ENCODE results near the gene CACNB4. TPM values are rescaled to one million over a fixed set of nuclear protein-coding genes. Genes with fewer than 3 reads are reported as not detected.

Gene CACNB4
- total RNA-seq, 2 experiments from 2014 or later, result 0.28 to 0.30 TPM

DNA sequence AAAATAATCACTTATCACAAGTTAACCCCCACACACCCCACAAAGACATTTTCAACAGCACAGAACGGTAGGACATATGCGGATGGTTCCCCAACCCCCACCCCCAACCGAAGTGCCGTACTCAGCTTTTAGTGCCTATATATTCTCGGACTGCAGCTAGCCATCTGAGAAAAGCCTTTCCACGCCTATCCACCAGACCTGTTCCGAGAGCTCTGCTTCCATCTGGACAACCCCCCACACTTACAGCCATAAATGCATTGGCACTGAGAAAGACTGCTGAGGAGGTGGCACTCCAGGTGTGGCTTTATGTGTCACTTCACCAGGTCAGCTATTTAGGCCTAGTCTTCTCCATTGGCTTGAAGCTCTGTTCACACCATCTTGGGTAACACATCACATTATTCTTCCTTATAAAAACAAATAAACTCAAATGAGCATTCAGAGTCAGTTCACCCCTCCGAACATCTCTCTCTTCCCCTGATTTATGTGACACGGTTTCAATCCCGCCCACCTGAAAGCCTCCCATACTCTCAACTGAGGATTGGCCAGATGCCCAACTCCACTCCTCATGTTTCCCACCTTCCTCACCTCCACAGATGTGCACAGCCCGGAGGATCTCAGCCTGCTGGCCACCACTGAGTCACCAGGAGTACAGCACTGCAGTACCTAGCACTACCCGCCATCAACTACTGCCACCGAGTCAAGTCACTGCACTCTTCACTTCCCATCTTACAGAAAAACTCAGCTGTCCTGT, 127.4 kb downstream of the CACNB4 start:
- Mint-ChIP-seq H3K9me3 (no peaks in the 10 kb centered on the region), H3K36me3 (ENCODE audit: low read depth) (no peaks in the 10 kb centered on the region), H3K27ac (no peak overlapping the region), H3K4me1 (peaks cover 15% of the 10 kb centered on the region), H3K4me3 (no peak overlapping the region), H3K27me3 (peaks cover 3% of the 10 kb centered on the region)
- ChIA-PET POLR2A (no interaction called here), CTCF (interaction anchor here (0.6 to 1.0 kb wide), 2 partner anchors 11 to 41 kb away, joined by 3 read pairs; no protein-coding TSS in a partner anchor)
- no peak for DNase-seq

DNA sequence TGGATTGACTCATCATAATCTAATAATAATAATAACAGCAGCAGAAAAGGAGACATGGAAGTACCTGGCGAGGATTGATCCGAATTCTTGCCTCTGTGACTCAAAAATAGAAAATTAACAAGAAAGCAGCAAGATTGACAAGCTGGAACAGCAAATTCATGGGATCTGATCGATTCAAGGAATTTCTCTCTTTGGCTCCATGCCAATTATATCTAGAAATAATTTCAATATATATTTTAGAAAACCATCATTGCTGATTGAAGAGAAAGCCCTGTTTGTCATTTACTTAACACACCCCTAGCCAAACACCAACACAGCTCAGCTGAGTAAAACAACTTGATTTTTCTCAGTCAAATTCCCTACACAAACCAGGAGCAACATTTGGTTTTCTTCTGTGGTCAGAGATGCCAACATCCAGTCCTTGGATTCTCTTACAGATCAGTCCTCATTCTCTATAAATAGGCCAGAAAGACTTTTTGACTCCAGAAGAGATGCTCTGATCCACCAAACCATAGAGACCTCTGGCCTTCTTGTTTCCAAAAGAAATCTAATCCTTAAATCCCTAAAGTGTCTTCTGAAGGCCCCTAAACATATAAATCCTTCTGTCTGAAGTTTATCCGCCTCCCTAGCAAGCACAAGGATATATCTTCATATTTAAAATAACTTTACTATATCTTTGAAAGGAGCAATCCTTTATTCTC, 129.9 kb downstream of the CACNB4 start:
- H3K9me3 Mint-ChIP-seq, result no peaks in the 10 kb centered on the region
- no peak for DNase-seq
- H3K27ac Mint-ChIP-seq, result no peak overlapping the region
- CTCF ChIA-PET, result no interaction called here
- H3K4me3 Mint-ChIP-seq, result no peak overlapping the region
- no peaks in the 10 kb centered on the region for H3K36me3 Mint-ChIP-seq (ENCODE audit: low read depth)
- peaks cover 6% of the 10 kb centered on the region for H3K27me3 Mint-ChIP-seq
- POLR2A ChIA-PET, result no interaction called here
- H3K4me1 Mint-ChIP-seq, result peaks cover 3% of the 10 kb centered on the region

DNA sequence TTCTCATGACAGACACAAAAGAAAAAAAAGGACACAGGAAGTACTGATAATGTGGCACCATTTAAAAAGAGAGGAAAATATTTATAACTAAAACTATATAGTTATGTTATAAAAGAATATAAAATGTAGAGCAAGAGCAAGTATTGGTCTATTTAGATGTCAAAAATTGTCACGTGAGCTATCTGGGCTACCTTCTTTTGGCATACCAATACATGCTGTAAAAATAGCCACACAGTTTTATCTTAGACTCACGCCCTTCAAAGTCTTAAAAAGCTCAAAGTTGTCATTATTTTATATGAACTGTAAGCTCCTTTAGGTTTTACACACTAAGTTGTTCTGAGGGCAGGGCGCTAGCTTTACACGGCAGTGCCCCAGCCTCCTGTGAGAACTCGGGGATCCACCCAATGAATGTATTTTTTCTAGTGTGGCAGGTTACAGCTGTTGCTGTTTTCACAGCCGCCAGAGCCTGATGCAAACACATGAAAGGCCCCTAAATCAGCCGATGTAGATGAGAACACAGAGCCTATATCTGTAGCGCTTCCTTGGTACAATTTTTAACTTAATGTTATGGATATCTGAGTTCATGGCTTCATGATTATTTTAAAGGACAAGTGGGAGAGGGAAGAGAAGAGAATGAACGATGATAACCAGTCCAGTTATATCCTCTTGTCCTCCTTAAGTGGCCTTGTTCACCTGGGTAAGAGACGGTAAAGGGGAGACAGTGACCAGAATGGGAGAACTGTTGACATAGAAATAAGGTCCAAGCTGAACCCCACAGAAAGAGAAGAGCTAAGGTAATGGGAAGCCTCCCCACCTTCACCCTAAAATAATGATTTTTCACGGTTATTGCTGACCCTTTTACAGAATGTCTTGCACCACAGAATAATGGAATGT, 130.8 kb downstream of the CACNB4 start:
- CTCF ChIA-PET, result interaction anchor here (0.7 kb wide), 1 partner anchor 11 kb away, joined by 3 read pairs; no protein-coding TSS in a partner anchor

DNA sequence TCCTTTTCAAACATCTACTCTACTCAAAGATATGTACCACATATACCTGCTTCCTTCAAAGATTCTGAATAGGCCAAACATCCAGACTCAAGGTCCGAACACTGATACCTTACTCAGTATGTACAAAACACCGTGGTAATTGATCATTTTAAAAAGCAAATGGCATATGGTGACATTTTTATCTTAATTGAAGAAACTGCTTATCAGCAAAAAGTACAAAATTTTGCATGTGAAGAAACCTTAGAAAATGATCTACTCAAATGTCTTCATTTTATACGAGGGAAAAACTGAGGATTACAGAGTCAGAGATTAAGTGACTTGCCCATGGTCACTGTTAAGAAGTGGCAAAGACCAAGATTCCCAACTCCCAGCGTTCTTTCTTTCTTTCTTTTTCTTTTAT, 133.0 kb downstream of the CACNB4 start:
- no peak overlapping the region for H3K4me3 Mint-ChIP-seq
- peaks cover 4% of the 10 kb centered on the region for H3K27me3 Mint-ChIP-seq
- ChIA-PET CTCF (no interaction called here), POLR2A (no interaction called here)
- no peaks in the 10 kb centered on the region for H3K36me3 Mint-ChIP-seq (ENCODE audit: low read depth)
- H3K9me3 Mint-ChIP-seq, result no peaks in the 10 kb centered on the region
- no peak overlapping the region for H3K27ac Mint-ChIP-seq
- no peaks in the 10 kb centered on the region for H3K4me1 Mint-ChIP-seq
- DNase-seq, result no peak

More for the DNA sequence above, 130.8 kb downstream of the CACNB4 start:
- POLR2A ChIA-PET, result no interaction called here
- no peak for DNase-seq
- Mint-ChIP-seq H3K27me3 (peaks cover 6% of the 10 kb centered on the region), H3K9me3 (no peaks in the 10 kb centered on the region), H3K36me3 (ENCODE audit: low read depth) (no peaks in the 10 kb centered on the region), H3K4me1 (no peaks in the 10 kb centered on the region), H3K4me3 (no peak overlapping the region), H3K27ac (no peak overlapping the region)

DNA sequence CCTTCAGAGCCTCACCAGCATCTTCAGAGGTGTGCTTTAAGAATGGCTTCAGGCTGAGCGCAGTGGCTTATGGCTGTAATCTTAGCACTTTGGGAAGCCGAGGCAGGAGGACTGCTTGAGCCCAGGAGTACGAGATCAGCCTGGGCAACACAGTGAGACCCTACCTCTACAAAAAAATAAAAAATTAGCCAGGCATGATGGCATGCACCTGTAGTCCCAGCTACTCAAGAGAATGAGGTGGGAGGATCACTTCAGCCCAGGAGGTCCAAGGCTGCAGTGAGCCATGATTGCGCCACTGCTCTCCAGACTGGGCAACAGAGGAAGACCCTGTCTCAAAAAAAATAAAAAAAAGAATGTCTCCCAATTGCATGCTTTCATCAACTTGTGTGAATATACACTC, 137.3 kb downstream of the CACNB4 start:
- Mint-ChIP-seq H3K36me3 (ENCODE audit: low read depth) (no peaks in the 10 kb centered on the region), H3K27ac (no peak overlapping the region), H3K4me3 (no peak overlapping the region), H3K27me3 (peaks cover 2% of the 10 kb centered on the region), H3K4me1 (no peaks in the 10 kb centered on the region), H3K9me3 (no peaks in the 10 kb centered on the region)
- POLR2A ChIA-PET, result no interaction called here
- CTCF ChIA-PET, result interaction anchor here (0.5 kb wide), 1 partner anchor 51 kb away, joined by 3 read pairs; no protein-coding TSS in a partner anchor
- DNase-seq, result no peak

- CTCF ChIA-PET, result interaction anchor here (0.6 to 1.8 kb wide), 3 partner anchors 11 to 381 kb away, joined by 4 to 8 read pairs (median 4); no protein-coding TSS in a partner anchor
- no peaks in the 10 kb centered on the region for H3K9me3 Mint-ChIP-seq
- H3K4me3 Mint-ChIP-seq, result no peak overlapping the region
- H3K4me1 Mint-ChIP-seq, result no peaks in the 10 kb centered on the region
- no peak for DNase-seq
- H3K27me3 Mint-ChIP-seq, result peaks cover 2% of the 10 kb centered on the region
- H3K36me3 Mint-ChIP-seq (ENCODE audit: low read depth), result no peaks in the 10 kb centered on the region
- no peak overlapping the region for H3K27ac Mint-ChIP-seq
- POLR2A ChIA-PET, result no interaction called here
Observed at GRCh38 chr2:151959238-151959637, 139.6 kb downstream of the CACNB4 start.

- ChIA-PET POLR2A (no interaction called here), CTCF (no interaction called here)
- H3K36me3 Mint-ChIP-seq (ENCODE audit: low read depth), result no peaks in the 10 kb centered on the region
- no peaks in the 10 kb centered on the region for H3K4me1 Mint-ChIP-seq
- DNase-seq, result no peak
- H3K9me3 Mint-ChIP-seq, result no peaks in the 10 kb centered on the region
- no peak overlapping the region for H3K4me3 Mint-ChIP-seq
- H3K27me3 Mint-ChIP-seq, result peaks cover 15% of the 10 kb centered on the region
- H3K27ac Mint-ChIP-seq, result no peak overlapping the region
Observed at GRCh38 chr2:151953467-151953866, 145.4 kb downstream of the CACNB4 start.

DNA sequence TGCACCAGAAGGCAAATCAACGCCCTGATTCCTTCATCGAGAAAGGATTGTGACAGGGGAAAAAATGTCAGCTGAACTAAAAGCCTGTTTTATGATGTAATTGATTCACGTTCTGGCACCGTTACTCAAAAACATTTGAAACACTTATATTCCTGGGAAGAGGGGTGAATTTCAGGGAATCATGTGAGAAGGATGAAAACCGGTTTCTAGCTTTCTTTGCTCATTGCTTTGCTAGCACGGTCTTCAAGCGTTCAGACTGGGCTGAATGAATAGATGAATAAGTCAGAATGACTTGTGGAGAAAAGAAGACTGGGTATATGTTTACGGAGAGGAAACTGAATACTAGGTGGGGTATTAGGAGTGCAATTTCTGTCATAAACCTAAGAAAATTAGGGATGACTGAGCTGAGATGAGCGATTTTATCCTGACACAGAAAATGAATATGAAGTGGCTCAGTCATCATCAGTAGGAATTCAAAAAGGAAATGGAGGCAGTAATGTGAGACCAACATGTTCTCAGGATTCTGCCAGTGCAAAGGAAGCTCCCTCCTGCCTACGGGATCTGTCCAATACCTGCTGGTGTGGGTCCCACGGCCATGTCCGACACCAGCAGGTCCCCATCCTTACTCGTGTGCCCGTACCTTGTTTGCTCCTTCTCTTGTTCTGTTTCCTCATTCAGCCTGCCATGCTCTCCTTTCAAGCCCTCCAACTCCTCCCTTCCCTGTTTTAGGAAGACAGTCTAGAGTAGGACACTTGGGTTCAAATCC, 146.0 kb downstream of the CACNB4 start:
- H3K27ac Mint-ChIP-seq, result no peak overlapping the region
- no peak for DNase-seq
- no peak overlapping the region for H3K4me3 Mint-ChIP-seq
- CTCF ChIA-PET, result no interaction called here
- no peaks in the 10 kb centered on the region for H3K36me3 Mint-ChIP-seq (ENCODE audit: low read depth)
- POLR2A ChIA-PET, result no interaction called here
- H3K27me3 Mint-ChIP-seq, result peaks cover 15% of the 10 kb centered on the region
- H3K4me1 Mint-ChIP-seq, result no peaks in the 10 kb centered on the region
- no peaks in the 10 kb centered on the region for H3K9me3 Mint-ChIP-seq

DNA sequence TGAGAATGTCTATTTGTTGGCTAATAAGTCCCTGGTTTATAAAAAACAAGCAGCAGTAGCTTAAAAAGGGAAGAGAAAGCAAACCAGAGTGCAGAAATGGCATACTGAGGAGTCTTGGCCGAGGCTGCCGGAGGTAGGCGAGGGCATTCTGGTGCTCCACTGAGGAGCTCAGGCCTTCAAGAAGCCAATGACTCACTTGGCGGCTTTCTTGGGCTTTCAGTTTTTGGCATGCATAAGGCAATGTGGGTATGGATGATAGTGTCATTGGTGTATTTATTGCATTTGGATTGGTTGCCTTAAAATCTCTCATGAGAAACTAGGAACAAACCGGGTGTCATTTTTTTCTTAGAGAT, 151.1 kb downstream of the CACNB4 start:
- no peaks in the 10 kb centered on the region for H3K36me3 Mint-ChIP-seq (ENCODE audit: low read depth)

GRCh38 chr2:151946899-151947812, 151.7 kb downstream of the CACNB4 start:
- Mint-ChIP-seq H3K9me3 (peaks cover 7% of the 10 kb centered on the region), H3K4me1 (no peaks in the 10 kb centered on the region), H3K4me3 (no peak overlapping the region), H3K27ac (no peak overlapping the region), H3K36me3 (ENCODE audit: low read depth) (no peaks in the 10 kb centered on the region), H3K27me3 (peaks cover 11% of the 10 kb centered on the region)
- POLR2A ChIA-PET, result no interaction called here
- DNase-seq, result no peak
- CTCF ChIA-PET, result interaction anchor here (1.2 to 1.4 kb wide), 2 partner anchors 12 to 14 kb away, joined by 8 read pairs; no protein-coding TSS in a partner anchor

More for the DNA sequence above, 151.1 kb downstream of the CACNB4 start:
- Mint-ChIP-seq H3K9me3 (peaks cover 4% of the 10 kb centered on the region), H3K27me3 (peaks cover 11% of the 10 kb centered on the region), H3K4me3 (no peak overlapping the region), H3K27ac (no peak overlapping the region), H3K4me1 (no peaks in the 10 kb centered on the region)
- DNase-seq, result no peak
- ChIA-PET CTCF (interaction anchor here (1.2 to 1.4 kb wide), 2 partner anchors 11 to 15 kb away, joined by 8 read pairs; no protein-coding TSS in a partner anchor), POLR2A (no interaction called here)

- Mint-ChIP-seq H3K27ac (no peak overlapping the region), H3K4me1 (no peaks in the 10 kb centered on the region), H3K9me3 (peaks cover 9% of the 10 kb centered on the region), H3K27me3 (peaks cover 15% of the 10 kb centered on the region), H3K4me3 (no peak overlapping the region), H3K36me3 (ENCODE audit: low read depth) (no peaks in the 10 kb centered on the region)
- CTCF ChIA-PET, result no interaction called here
- POLR2A ChIA-PET, result no interaction called here
- no peak for DNase-seq
Observed at GRCh38 chr2:151946250-151946884, 152.5 kb downstream of the CACNB4 start.

Data from activated CD4-positive, alpha-beta memory T cell treated with anti-CD3 and anti-CD28 coated beads, Interleukin-2, amount 10 ng/mL, durations not matched to agents 7 days and 5 days (primary cell).